ENCODE results near the gene KIAA0753. TPM values are rescaled to one million over a fixed set of nuclear protein-coding genes. Genes with fewer than 3 reads are reported as not detected.

The KIAA0753 gene
- total and polyA plus RNA-seq, 2 of the 13 experiments (the other 11 are each of a cell fraction or from before 2014, with no cell fraction given) = 5.2 to 9.1 TPM

GRCh38 chr17:6574687-6575595, 65.6 kb downstream of the KIAA0753 start:
- in situ Hi-C loops (cut with HindIII; ENCODE audit: extremely low pct_ligation_motif_present, low pct_unique_long_range_greater_than_20kb) (no loop called here), intact Hi-C loops (cut with micrococcal nuclease; ENCODE audit: unreplicated experiment) (no loop called here)
- no peak for TF ChIP-seq RXRA (CRISPR knock-in tag; IDR thresholded peaks at IDR 0.05)
- no peak for TF ChIP-seq ZNF724P (CRISPR knock-in tag; IDR thresholded peaks at IDR 0.05; ENCODE audit: borderline replicate concordance)
- no peak for TF ChIP-seq GATAD2A (CRISPR knock-in tag; IDR thresholded peaks at IDR 0.05)
- TF ChIP-seq SAP130 (CRISPR knock-in tag; IDR thresholded peaks at IDR 0.05; ENCODE audit: low read depth) = no peak
- no peak for TF ChIP-seq MEF2D (CRISPR knock-in tag; IDR thresholded peaks at IDR 0.05)
- no peak for TF ChIP-seq ZNF510 (CRISPR knock-in tag; IDR thresholded peaks at IDR 0.05; ENCODE audit: low read depth)
- TF ChIP-seq NCOA1 (CRISPR knock-in tag; IDR thresholded peaks at IDR 0.05) = no peak
- TF ChIP-seq ZNF746 (CRISPR knock-in tag; IDR thresholded peaks at IDR 0.05) = no peak
- no peak for TF ChIP-seq HNRNPH1 (optimal IDR thresholded peaks at IDR 0.05; ENCODE audit: low read depth, low read length)
- no peak for TF ChIP-seq GLMP (CRISPR knock-in tag; IDR thresholded peaks at IDR 0.05; ENCODE audit: borderline replicate concordance)
- TF ChIP-seq CENPT (CRISPR knock-in tag; IDR thresholded peaks at IDR 0.05; ENCODE audit: low read depth) = no peak
- TF ChIP-seq GATA4 (IDR thresholded peaks at IDR 0.05; ENCODE audit: borderline replicate concordance, low read depth) = no peak
- TF ChIP-seq ZNF780A (CRISPR knock-in tag; IDR thresholded peaks at IDR 0.05) = no peak
- no peak for TF ChIP-seq AGO1 (IDR thresholded peaks at IDR 0.05; ENCODE audit: low read depth, low read length, poor library complexity, severe bottlenecking)
- no peak for TF ChIP-seq U2AF1 (optimal IDR thresholded peaks at IDR 0.05; ENCODE audit: low read depth, low read length)
- H3K4me3 ChIP-seq (replicated peaks in 1 of 3; ENCODE audit: insufficient read depth in 1 of 3, low read depth in 2 of 3, low read length in 3 of 3) = no peak overlapping the region
- peaks cover 9 to 16% of the 10 kb centered on the region in 2 experiments; a peak in 4 of 5 replicates for H3K36me3 ChIP-seq (replicated peaks in 1 of 2; ENCODE audit: control insufficient read depth in 1 of 2, insufficient read depth in 2 of 2, low read length in 2 of 2)
- H3K79me2 ChIP-seq (ENCODE audit: insufficient read depth, low read length) = no peaks in the 10 kb centered on the region
- no peaks in the 10 kb centered on the region for H4K20me1 ChIP-seq (ENCODE audit: insufficient read depth, low read length)
- FAIRE-seq (no peak), ATAC-seq (peak; percentile 61), DNase-seq (ENCODE audit: low spot score) (no peak)
- H2AFZ ChIP-seq (ENCODE audit: low read length) = no peak overlapping the region
- H3K27me3 ChIP-seq (ENCODE audit: control insufficient read depth in 1 of 2, insufficient read depth in 2 of 2, low read length in 2 of 2) = no peaks in the 10 kb centered on the region; a peak in 1 of 5 replicates
- H3K9me3 ChIP-seq (ENCODE audit: low read length) = no peaks in the 10 kb centered on the region
- H3K4me1 ChIP-seq (ENCODE audit: insufficient read depth, low read length) = no peaks in the 10 kb centered on the region
- no peak overlapping the region for H3K4me2 ChIP-seq (ENCODE audit: low read depth, low read length)
- POLR2A ChIA-PET = no interaction called here
- no peak overlapping the region for H3K27ac ChIP-seq (ENCODE audit: extremely low read length, insufficient read depth, low read length)
- 76% methylated on average over 13 of the region's 23 CpGs for WGBS (ENCODE audit: low lambda C conversion rate)
- CTCF ChIA-PET (ENCODE audit: low intra/inter-chr PET ratio, low total read pairs) = no interaction called here
- no TSS peak for BruUV-seq (replicated peaks)
- no peak overlapping the region for H3K9ac ChIP-seq (ENCODE audit: insufficient read depth, low read depth, low read length)
